ENCODE results near the gene PRDM16.
A peak's percentile ranks its signal among the peaks of the same experiment; 100 is the strongest.

Gene PRDM16

GRCh38 chr1:3312310-3312897 lies 243.4 kb downstream of the PRDM16 start:
- no peak for TF ChIP-seq CTCF (conservative IDR thresholded peaks at IDR 0.05; ENCODE audit: low read depth)
- DNase-seq (ENCODE audit: low spot score), result no peak
- peak overlapping the region; percentile 96 for H3K27ac ChIP-seq
- ChIA-PET CTCF (no interaction called here), POLR2A (ENCODE audit: low non-redundant PET) (interaction anchor here (0.6 kb wide), 1 partner anchor 166 kb away, joined by 3 read pairs; no protein-coding TSS in a partner anchor)

DNA sequence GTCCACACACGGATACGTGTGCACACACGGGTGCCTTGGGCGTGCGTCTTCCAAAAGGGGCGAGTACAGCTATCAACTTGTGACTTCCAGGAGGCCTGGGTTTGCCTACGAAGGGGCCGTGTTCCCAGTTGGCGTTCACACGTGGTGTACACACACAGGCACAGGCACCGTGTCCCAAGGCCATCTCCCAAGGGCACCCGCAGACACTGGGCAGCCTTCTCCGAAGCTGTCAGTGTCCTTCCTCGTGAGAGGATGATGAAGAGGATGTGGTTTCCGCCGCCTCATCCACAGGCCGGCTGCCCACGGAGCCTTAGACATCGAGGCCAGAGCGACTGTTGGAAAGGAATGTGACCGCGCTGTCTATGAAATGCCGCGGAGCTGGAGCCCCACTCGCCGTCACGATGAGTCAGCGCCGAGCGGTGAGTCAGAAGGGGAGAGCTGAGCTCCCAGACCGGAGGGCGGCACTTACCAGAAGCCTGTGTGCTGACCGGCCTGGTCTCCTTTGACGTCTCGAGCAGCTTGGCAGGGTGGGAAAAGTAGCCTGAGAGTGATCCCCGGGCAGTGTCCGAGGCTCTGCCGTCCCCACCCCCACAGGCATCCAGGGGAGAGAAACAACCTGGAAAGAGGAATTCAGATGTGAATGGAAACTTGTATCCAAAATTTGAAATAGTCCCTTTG lies 244.0 kb downstream of the PRDM16 start:
- POLR2A ChIA-PET (ENCODE audit: low non-redundant PET), result no interaction called here
- no peak for TF ChIP-seq CTCF (conservative IDR thresholded peaks at IDR 0.05; ENCODE audit: low read depth)
- H3K27ac ChIP-seq, result peak overlapping the region; percentile 96
- DNase-seq (ENCODE audit: low spot score), result peak; percentile 93
- CTCF ChIA-PET, result no interaction called here

- ChIA-PET POLR2A (ENCODE audit: low non-redundant PET) (no interaction called here), CTCF (no interaction called here)
- DNase-seq (ENCODE audit: low spot score), result peak; percentile 32
- peak overlapping the region; percentile 96 for H3K27ac ChIP-seq
- TF ChIP-seq CTCF (conservative IDR thresholded peaks at IDR 0.05; ENCODE audit: low read depth), result no peak
Measured at GRCh38 chr1:3313576-3313950, 244.6 kb downstream of the PRDM16 start.

- no peak for DNase-seq (ENCODE audit: low spot score)
- peak overlapping the region; percentile 96 for H3K27ac ChIP-seq
- no peak for TF ChIP-seq CTCF (conservative IDR thresholded peaks at IDR 0.05; ENCODE audit: low read depth)
- ChIA-PET POLR2A (ENCODE audit: low non-redundant PET) (no interaction called here), CTCF (no interaction called here)
Measured at GRCh38 chr1:3314491-3315381, 245.7 kb downstream of the PRDM16 start.

DNA sequence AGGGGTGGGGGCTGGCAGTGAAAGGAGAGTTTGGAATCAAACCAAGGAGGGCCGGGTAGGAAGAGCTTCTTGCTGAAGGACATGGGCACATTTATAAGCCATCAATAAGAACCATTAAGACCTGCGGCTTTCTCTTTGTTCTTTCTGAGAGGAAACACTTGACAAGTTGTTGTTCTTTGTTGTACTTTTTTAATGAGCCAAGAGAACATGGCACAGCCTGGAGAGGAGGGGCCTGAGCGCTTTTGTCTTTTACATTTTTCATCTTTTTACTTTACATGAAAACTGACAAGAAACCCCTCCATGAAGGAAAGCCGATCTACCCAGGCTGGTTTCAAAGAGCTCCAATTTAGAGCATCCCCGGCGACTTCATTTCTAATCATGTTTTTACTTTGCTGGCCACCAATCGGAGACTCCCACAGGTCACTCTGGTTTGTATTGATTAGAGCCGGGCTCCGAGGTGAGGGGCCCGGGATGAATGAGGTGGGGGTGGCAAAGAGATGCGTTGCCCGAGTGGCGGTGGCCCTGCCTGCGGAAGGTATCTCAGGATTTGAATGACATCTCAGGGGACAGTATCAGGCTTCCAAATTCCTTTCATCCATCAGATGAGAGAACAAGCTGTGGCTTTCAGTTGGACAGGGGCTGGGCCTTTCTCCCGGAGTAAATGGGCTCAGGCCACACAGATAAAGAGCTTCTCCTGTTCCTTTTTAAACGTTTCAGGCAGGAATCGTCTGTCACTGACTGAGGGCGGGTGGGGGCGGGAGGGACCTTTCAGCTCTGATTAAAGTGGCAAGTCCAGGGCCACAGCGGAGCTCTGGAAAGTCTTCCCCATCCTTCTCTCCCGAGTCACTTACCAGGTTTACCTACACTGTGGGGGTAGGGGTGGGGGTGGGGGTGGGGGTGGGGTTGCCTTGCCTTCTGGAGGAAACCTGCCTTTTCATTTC lies 246.7 kb downstream of the PRDM16 start:
- CTCF ChIA-PET, result no interaction called here

More for the DNA sequence above, 246.7 kb downstream of the PRDM16 start:
- POLR2A ChIA-PET (ENCODE audit: low non-redundant PET), result no interaction called here
- DNase-seq (ENCODE audit: low spot score), result no peak
- no peak overlapping the region for H3K27ac ChIP-seq
- no peak for TF ChIP-seq CTCF (conservative IDR thresholded peaks at IDR 0.05; ENCODE audit: low read depth)
